Measurements from ENCODE around the gene DYSF. TPM values are rescaled to one million over a fixed set of nuclear protein-coding genes. Genes with fewer than 3 reads are reported as not detected.

Gene DYSF
- total RNA-seq, 4 donors from 2014 or later = 4.2 to 26.6 (median 16.2) TPM

- TF ChIP-seq CTCF (IDR thresholded peaks at IDR 0.05; ENCODE audit: low read depth) = no peak
Observed at GRCh38 chr2:71720283-71720560, 266.9 kb downstream of the DYSF start.

- TF ChIP-seq CTCF (IDR thresholded peaks at IDR 0.05; ENCODE audit: low read depth) = no peak
Observed at GRCh38 chr2:71720596-71721361, 267.4 kb downstream of the DYSF start.

- no peak for TF ChIP-seq CTCF (IDR thresholded peaks at IDR 0.05; ENCODE audit: low read depth)
Observed at GRCh38 chr2:71721362-71721665, 268.0 kb downstream of the DYSF start.

GRCh38 chr2:71721669-71722068 is 268.3 kb downstream of the DYSF start:
- TF ChIP-seq CTCF (IDR thresholded peaks at IDR 0.05; ENCODE audit: low read depth) = no peak

- TF ChIP-seq CTCF (IDR thresholded peaks at IDR 0.05; ENCODE audit: low read depth) = no peak
Observed at GRCh38 chr2:71722286-71722685, 268.9 kb downstream of the DYSF start.

- TF ChIP-seq CTCF (IDR thresholded peaks at IDR 0.05; ENCODE audit: low read depth) = no peak
Observed at GRCh38 chr2:71724793-71725192, 271.4 kb downstream of the DYSF start.

- TF ChIP-seq CTCF (IDR thresholded peaks at IDR 0.05; ENCODE audit: low read depth) = no peak
Observed at GRCh38 chr2:71725836-71726235, 272.5 kb downstream of the DYSF start.

Data from subcutaneous adipose tissue (tissue), 4 donors.